Measurements from ENCODE around the gene FARP2.

FARP2 gene

DNA sequence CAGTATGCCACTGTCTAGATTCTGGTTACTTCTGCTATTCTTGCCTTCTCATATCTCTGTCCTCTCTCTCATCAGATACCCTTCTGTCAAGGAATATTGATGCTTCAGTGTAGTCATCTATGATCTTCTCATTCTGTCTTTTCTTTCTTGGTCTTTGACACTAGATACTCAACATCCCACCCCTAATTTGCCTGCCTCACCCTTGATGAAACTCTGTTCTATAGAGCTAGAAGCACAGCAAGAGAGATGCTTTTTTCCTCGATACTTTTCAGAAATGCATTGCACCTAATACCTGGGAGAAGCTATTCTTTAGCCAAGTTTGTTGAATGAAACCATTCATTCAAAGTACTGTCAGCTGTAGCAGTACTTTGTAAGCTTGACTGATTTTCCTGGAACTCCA is 30.8 kb upstream of the FARP2 start:
- Histone ChIP-seq H3K14ac (ENCODE audit: low read length) (no peak overlapping the region), H3K9ac (ENCODE audit: low read depth, low read length, poor library complexity) (no peak overlapping the region), H3K18ac (ENCODE audit: low read length) (no peak overlapping the region), H3K4ac (ENCODE audit: low read length) (no peak overlapping the region), H2AK5ac (ENCODE audit: low read depth, low read length) (no peak overlapping the region), H2BK5ac (ENCODE audit: low read length) (no peak overlapping the region), H3K79me1 (ENCODE audit: low read depth, low read length) (peaks cover 7% of the 10 kb centered on the region), H3K27me3 (ENCODE audit: control insufficient read depth in 3 of 3, insufficient read depth in 3 of 3, low read depth in 1 of 3, low read length in 3 of 3) (no peaks in the 10 kb centered on the region), H2AFZ (ENCODE audit: low read length) (no peak overlapping the region), H3K4me1 (ENCODE audit: control insufficient read depth in 2 of 2, insufficient read depth in 1 of 2, low read depth in 1 of 2, low read length in 2 of 2) (no peaks in the 10 kb centered on the region), H3K4me3 (ENCODE audit: low read length in 2 of 2) (no peak overlapping the region), H3K27ac (replicated peaks; ENCODE audit: low read length) (no peak overlapping the region), H2BK120ac (ENCODE audit: low read depth, low read length) (no peak overlapping the region), H2BK12ac (ENCODE audit: low read length) (no peak overlapping the region), H4K8ac (ENCODE audit: low read depth, low read length) (no peak overlapping the region), H4K91ac (ENCODE audit: low read depth, low read length, poor library complexity) (no peak overlapping the region), H3K36me3 (replicated peaks in 1 of 2; ENCODE audit: control insufficient read depth in 2 of 2, insufficient read depth in 2 of 2, low read length in 2 of 2) (peaks cover 8 to 92% of the 10 kb centered on the region in 2 donors), H3K4me2 (ENCODE audit: insufficient read depth, low read length, poor library complexity, severe bottlenecking) (no peak overlapping the region), H3K9me3 (replicated peaks in 1 of 2; ENCODE audit: control insufficient read depth in 2 of 2, insufficient read depth in 1 of 2, low read depth in 1 of 2, low read length in 2 of 2) (peaks cover 3 to 15% of the 10 kb centered on the region in 2 donors), H2BK15ac (ENCODE audit: low read length) (no peak overlapping the region), H3K23ac (ENCODE audit: low read depth, low read length, poor library complexity) (no peak overlapping the region)
- no peak for DNase-seq (ENCODE audit: low spot score)
- WGBS, 2 donors (ENCODE audit: extremely low coverage in 2 of 2, insufficient read length in 2 of 2, insufficient replicate concordance in 1 of 2): no CpG with 5 or more reads among the region's 1 CpG

DNA sequence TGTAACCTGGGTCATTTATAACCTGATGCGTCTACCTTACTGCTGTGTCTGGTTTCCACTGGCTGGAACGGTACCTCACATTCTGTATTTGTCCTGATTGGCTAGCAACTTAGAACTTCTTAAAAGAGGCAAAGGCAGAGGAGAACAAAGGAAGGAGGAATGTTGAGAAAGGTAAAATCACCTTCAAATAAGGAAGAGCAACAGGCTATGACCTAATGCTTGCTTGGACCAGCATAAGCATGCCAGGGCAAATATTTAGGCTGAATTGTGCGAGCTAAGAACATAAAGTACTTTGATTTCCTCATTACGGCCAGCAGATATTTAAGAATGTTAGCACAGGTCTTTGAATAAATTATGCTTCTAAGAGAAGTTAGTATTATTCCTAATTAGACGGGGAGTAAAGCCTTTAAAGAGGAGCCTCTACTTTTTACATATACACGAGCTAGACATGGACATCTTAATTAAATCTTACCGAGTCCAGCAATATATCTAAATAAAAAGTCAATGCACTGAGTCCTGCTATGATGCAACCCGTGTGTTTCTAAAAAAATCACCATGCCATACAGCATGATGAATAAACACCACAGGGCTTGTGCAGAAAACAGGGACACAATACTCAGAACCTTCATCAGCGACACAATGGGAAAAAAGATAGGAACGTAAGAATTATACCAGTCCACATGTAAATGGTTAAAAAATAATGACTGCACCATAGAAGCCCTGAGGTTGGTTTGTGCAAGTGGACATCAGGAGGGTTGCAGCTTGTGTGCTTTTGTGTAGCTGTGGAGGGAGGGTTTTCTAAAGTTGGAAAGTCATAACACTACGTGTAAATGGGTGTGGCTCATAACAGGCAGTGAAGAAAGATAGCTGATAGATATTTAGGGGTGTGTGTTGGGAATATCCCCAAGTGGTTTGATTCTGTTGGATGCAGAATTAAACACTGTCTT is 26.1 kb upstream of the FARP2 start:
- no peak overlapping the region for H2BK12ac ChIP-seq (ENCODE audit: low read length)
- no peak overlapping the region for H3K4ac ChIP-seq (ENCODE audit: low read length)
- H3K4me2 ChIP-seq (ENCODE audit: insufficient read depth, low read length, poor library complexity, severe bottlenecking): no peak overlapping the region
- H3K14ac ChIP-seq (ENCODE audit: low read length): no peak overlapping the region
- no peak overlapping the region for H3K18ac ChIP-seq (ENCODE audit: low read length)
- no peak overlapping the region for H2BK5ac ChIP-seq (ENCODE audit: low read length)
- no peak overlapping the region for H2BK15ac ChIP-seq (ENCODE audit: low read length)
- no peak overlapping the region for H3K4me3 ChIP-seq (ENCODE audit: low read length in 2 of 2)
- peaks cover 9 to 99% of the 10 kb centered on the region in 2 donors for H3K36me3 ChIP-seq (replicated peaks in 1 of 2; ENCODE audit: control insufficient read depth in 2 of 2, insufficient read depth in 2 of 2, low read length in 2 of 2)
- no peak overlapping the region for H2BK120ac ChIP-seq (ENCODE audit: low read depth, low read length)
- DNase-seq (ENCODE audit: low spot score): no peak
- H3K27ac ChIP-seq (replicated peaks; ENCODE audit: low read length): no peak overlapping the region
- no CpG with 5 or more reads among the region's 11 CpGs for WGBS, 2 donors (ENCODE audit: extremely low coverage in 2 of 2, insufficient read length in 2 of 2, insufficient replicate concordance in 1 of 2)
- no peak overlapping the region for H3K9ac ChIP-seq (ENCODE audit: low read depth, low read length, poor library complexity)
- H4K8ac ChIP-seq (ENCODE audit: low read depth, low read length): no peak overlapping the region
- no peaks in the 10 kb centered on the region for H3K4me1 ChIP-seq (ENCODE audit: control insufficient read depth in 2 of 2, insufficient read depth in 1 of 2, low read depth in 1 of 2, low read length in 2 of 2)
- H2AK5ac ChIP-seq (ENCODE audit: low read depth, low read length): no peak overlapping the region
- H3K23ac ChIP-seq (ENCODE audit: low read depth, low read length, poor library complexity): no peak overlapping the region
- peaks cover 3 to 15% of the 10 kb centered on the region in 2 donors for H3K9me3 ChIP-seq (replicated peaks in 1 of 2; ENCODE audit: control insufficient read depth in 2 of 2, insufficient read depth in 1 of 2, low read depth in 1 of 2, low read length in 2 of 2)
- H4K91ac ChIP-seq (ENCODE audit: low read depth, low read length, poor library complexity): no peak overlapping the region
- no peaks in the 10 kb centered on the region for H3K27me3 ChIP-seq (ENCODE audit: control insufficient read depth in 3 of 3, insufficient read depth in 3 of 3, low read depth in 1 of 3, low read length in 3 of 3)
- peaks cover 2% of the 10 kb centered on the region for H3K79me1 ChIP-seq (ENCODE audit: low read depth, low read length)
- no peak overlapping the region for H2AFZ ChIP-seq (ENCODE audit: low read length)

DNA sequence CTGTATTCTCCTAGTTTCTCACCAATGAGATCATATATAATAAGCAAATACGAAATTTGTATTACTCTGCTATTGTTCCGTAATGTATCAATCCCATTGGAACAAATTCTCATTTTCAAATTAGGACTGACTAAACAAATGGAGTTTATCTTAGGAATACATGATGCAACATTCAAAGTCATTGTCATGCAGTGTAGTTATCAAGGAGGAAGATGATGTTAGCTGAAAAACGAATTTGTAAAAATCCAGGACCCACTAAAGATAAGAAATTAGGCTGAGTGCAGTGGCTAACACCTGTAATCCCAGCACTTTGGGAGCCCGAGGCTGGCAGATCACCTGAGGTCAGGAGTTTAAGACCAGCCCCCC is 25.5 kb upstream of the FARP2 start:
- Histone ChIP-seq H3K23ac (ENCODE audit: low read depth, low read length, poor library complexity) (no peak overlapping the region), H3K36me3 (replicated peaks in 1 of 2; ENCODE audit: control insufficient read depth in 2 of 2, insufficient read depth in 2 of 2, low read length in 2 of 2) (peaks cover 9 to 99% of the 10 kb centered on the region in 2 donors), H2BK5ac (ENCODE audit: low read length) (no peak overlapping the region), H2AK5ac (ENCODE audit: low read depth, low read length) (no peak overlapping the region), H2BK12ac (ENCODE audit: low read length) (no peak overlapping the region), H3K18ac (ENCODE audit: low read length) (no peak overlapping the region), H4K8ac (ENCODE audit: low read depth, low read length) (no peak overlapping the region), H3K14ac (ENCODE audit: low read length) (no peak overlapping the region), H3K4me3 (ENCODE audit: low read length in 2 of 2) (no peak overlapping the region), H3K4me2 (ENCODE audit: insufficient read depth, low read length, poor library complexity, severe bottlenecking) (no peak overlapping the region), H4K91ac (ENCODE audit: low read depth, low read length, poor library complexity) (no peak overlapping the region), H3K4ac (ENCODE audit: low read length) (no peak overlapping the region), H3K27ac (replicated peaks; ENCODE audit: low read length) (no peak overlapping the region), H2AFZ (ENCODE audit: low read length) (no peak overlapping the region), H3K79me1 (ENCODE audit: low read depth, low read length) (peaks cover 2% of the 10 kb centered on the region), H2BK15ac (ENCODE audit: low read length) (no peak overlapping the region), H3K9ac (ENCODE audit: low read depth, low read length, poor library complexity) (no peak overlapping the region), H3K4me1 (ENCODE audit: control insufficient read depth in 2 of 2, insufficient read depth in 1 of 2, low read depth in 1 of 2, low read length in 2 of 2) (no peaks in the 10 kb centered on the region), H3K9me3 (replicated peaks in 1 of 2; ENCODE audit: control insufficient read depth in 2 of 2, insufficient read depth in 1 of 2, low read depth in 1 of 2, low read length in 2 of 2) (peaks cover 3 to 15% of the 10 kb centered on the region in 2 donors), H2BK120ac (ENCODE audit: low read depth, low read length) (no peak overlapping the region), H3K27me3 (ENCODE audit: control insufficient read depth in 3 of 3, insufficient read depth in 3 of 3, low read depth in 1 of 3, low read length in 3 of 3) (no peaks in the 10 kb centered on the region)
- WGBS, 2 donors (ENCODE audit: extremely low coverage in 2 of 2, insufficient read length in 2 of 2, insufficient replicate concordance in 1 of 2): no CpG with 5 or more reads among the region's 4 CpGs
- DNase-seq (ENCODE audit: low spot score): no peak

DNA sequence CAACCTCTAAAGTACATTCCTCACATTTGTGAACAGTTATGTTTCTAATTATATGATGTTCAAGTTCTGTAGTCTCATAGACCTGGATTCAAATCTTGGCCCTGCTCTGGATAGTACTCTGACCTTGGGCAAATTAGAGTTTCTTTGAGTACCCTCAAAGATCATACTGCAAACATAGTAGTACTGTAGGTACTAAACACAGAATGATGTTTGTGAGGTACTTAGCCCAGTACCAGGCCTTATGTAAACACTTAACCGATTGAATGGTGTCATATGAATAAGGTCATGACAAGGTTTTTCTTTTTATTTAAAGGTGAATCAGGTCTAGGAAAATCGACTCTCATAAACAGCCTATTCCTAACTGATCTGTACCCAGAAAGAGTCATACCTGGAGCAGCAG is 21.3 kb upstream of the FARP2 start:
- Histone ChIP-seq H4K91ac (ENCODE audit: low read depth, low read length, poor library complexity) (no peak overlapping the region), H3K36me3 (replicated peaks in 1 of 2; ENCODE audit: control insufficient read depth in 2 of 2, insufficient read depth in 2 of 2, low read length in 2 of 2) (peaks cover 16 to 94% of the 10 kb centered on the region in 2 donors), H3K79me1 (ENCODE audit: low read depth, low read length) (no peaks in the 10 kb centered on the region), H3K4me2 (ENCODE audit: insufficient read depth, low read length, poor library complexity, severe bottlenecking) (no peak overlapping the region), H2BK15ac (ENCODE audit: low read length) (no peak overlapping the region), H2BK12ac (ENCODE audit: low read length) (no peak overlapping the region), H3K4ac (ENCODE audit: low read length) (no peak overlapping the region), H2AK5ac (ENCODE audit: low read depth, low read length) (no peak overlapping the region), H4K8ac (ENCODE audit: low read depth, low read length) (no peak overlapping the region), H3K27me3 (ENCODE audit: control insufficient read depth in 3 of 3, insufficient read depth in 3 of 3, low read depth in 1 of 3, low read length in 3 of 3) (peaks cover 0 to 2% (median 0%) of the 10 kb centered on the region in 3 experiments), H3K9ac (ENCODE audit: low read depth, low read length, poor library complexity) (no peak overlapping the region), H3K4me3 (ENCODE audit: low read length in 2 of 2) (no peak overlapping the region), H2BK120ac (ENCODE audit: low read depth, low read length) (no peak overlapping the region), H3K4me1 (ENCODE audit: control insufficient read depth in 2 of 2, insufficient read depth in 1 of 2, low read depth in 1 of 2, low read length in 2 of 2) (no peaks in the 10 kb centered on the region), H2BK5ac (ENCODE audit: low read length) (no peak overlapping the region), H3K9me3 (replicated peaks in 1 of 2; ENCODE audit: control insufficient read depth in 2 of 2, insufficient read depth in 1 of 2, low read depth in 1 of 2, low read length in 2 of 2) (no peaks in the 10 kb centered on the region), H2AFZ (ENCODE audit: low read length) (no peak overlapping the region), H3K23ac (ENCODE audit: low read depth, low read length, poor library complexity) (no peak overlapping the region), H3K27ac (replicated peaks; ENCODE audit: low read length) (no peak overlapping the region), H3K18ac (ENCODE audit: low read length) (no peak overlapping the region), H3K14ac (ENCODE audit: low read length) (no peak overlapping the region)
- WGBS, 2 donors (ENCODE audit: extremely low coverage in 2 of 2, insufficient read length in 2 of 2, insufficient replicate concordance in 1 of 2): no CpG with 5 or more reads among the region's 2 CpGs
- DNase-seq (ENCODE audit: low spot score): no peak
